HG03064 (cell line): ENCODE measurements around the gene TMEM54.

Source experiments
- ATAC-seq: cut with Tn5 transposase; IDR thresholded peaks from one replicate; pipeline ENCODE4 v1.9.1; 2021; ENCODE audit warnings: low read depth; ENCODE audit not compliant: unreplicated experiment

TMEM54 gene, protein sequence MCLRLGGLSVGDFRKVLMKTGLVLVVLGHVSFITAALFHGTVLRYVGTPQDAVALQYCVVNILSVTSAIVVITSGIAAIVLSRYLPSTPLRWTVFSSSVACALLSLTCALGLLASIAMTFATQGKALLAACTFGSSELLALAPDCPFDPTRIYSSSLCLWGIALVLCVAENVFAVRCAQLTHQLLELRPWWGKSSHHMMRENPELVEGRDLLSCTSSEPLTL

DNA sequence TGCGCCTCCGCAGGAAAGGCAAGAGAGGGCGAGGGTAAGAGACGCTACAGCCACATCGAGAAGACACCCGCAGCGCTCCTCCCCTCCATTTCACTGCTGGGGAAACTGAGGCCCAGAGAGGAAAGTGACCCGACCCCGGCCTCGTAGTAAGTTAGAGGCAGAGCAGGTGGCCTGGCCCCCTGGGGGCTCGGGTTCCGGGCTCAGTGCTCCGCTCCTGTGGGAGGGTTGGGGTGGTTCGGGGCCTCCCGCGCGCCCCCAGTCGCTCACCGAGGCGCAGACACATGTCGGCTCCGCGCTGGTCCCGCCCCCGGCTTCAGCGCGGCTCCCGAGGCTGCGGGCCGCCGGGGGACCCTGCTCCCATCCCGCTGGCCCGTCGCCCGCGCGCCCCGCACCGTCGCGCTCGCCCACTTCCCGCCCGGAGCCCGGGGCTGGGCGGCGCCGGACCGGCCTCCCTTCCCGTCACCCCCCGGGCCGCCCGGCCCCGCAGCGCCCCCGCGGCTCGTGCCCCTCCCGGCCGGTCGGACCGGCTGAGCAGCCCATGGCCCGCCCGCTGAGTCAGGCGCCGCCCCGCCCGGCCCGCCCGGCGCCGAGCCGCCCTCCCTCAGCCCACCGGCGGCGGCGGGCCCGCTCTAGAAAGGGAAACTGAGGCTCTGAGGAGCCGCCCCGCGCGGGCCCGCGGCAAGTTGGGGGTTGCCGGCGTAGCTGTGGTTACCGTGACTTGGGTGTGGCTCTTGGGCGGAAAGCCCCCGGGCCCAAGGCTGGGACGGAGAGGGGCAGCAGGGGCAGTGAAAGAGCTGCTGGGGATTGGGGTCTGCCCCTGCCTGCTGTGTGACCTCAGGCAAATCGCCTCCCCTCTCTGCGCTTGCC, at the start of gene TMEM54:
Gene TMEM54, minus strand, starts transcription at position 434 of the 867 bp plus-strand sequence. Its CDS starts 151 bp downstream, at position 283.
- no peak for ATAC-seq

DNA sequence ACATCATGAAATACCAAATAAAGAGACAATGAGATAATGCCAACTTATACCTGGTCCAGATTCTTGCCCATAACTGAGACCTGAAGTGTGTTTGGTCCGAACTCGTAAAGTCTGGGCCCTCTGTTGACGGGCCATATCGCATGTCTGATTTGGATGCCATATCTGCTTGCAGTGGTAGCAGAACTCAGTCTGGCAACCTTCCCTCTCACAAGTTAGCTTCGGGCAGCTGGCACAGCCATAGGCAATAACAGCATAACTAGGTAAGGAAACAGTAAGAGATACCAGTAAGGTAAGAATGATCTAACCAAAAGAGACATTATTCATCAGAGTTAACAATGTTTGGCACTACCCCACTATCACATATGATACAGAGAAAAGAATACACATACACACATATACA, 48.3 kb upstream of the TMEM54 start:
- no peak for ATAC-seq

DNA sequence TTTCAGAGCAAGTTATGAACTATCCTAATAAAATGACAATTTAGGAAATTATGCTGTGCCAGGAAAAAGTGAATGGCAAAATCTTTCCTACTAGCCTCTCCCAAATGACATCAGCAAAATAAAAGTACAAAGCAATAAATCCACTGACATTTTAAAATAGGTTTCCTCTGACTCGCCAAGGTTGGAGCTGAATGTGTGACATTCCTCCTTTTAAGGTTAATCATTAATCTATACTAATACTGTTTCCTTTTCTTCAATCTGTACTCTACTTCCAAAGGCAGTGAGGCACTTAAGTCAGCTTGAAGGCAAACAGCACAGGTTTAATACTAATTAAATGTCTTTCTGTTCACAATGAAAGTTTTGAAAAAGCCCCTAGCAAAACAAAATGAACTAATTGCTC, 47.7 kb upstream of the TMEM54 start:
- ATAC-seq: no peak

DNA sequence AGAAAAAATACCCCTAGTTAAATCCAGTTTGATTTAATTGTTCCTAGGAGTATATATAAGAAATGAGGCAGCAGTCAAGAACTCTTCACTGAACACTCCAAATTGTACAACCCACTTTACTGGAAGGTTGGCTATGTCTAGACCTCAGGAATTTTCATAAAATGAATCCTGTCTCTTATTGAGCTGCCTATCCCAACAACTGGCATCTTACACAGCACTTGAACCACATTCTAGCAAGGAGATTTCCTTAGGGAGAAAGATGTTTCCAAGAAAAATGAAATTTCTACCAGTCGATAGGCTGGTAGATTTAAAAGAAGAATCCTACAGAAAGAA, 47.2 kb upstream of the TMEM54 start:
- ATAC-seq: no peak

DNA sequence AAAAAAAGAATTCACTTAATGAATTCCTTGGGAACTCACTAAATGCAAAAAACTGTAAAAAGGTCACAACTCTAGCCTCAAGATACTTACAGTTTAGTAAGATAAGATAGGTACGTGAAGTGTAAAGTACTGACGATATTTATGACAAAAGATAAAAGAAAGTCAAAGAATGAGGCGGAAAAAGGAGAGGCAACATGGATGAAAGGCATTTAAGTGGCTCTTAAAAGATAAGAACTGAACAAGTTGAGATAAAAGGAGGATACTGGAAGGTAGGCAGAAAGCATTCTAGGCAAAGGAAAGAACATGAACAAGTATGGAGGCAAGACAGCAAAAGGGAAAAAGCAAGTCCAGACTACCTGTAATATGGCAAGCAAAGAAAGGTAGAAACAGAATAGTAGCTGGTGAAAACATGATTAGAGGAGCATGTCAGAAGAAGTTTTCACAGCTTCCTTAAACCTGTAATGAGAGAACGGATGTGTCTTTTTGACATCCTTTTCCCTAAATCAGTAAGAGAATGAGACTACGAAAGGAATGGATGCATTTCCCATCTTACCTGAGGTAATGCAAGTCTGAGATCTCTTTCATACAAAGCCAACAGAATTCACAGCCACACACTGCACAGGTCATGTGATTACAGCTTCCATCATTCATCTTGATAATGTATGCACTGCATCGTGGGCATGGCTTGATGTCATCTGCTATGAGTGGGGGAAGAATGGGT, 46.6 kb upstream of the TMEM54 start:
- no peak for ATAC-seq

DNA sequence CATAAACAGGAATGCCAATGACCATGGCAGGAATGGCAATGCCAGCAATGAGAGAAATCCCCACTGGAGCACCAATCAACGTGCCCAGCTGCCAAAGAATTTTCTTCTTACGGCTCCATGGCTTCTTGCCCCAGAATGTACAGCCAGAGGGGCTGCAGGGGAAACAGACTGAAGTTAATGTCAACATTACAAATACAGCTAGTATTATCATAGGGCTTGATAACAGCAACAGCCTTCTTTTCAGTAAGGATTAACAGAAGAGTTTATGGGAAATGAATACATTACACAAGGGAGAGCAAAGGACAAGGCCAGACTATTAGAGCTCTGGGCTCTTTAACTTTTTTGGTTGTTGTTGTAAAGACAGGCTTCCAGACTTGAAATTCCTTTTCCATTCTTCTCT, 45.2 kb upstream of the TMEM54 start:
- ATAC-seq: no peak

DNA sequence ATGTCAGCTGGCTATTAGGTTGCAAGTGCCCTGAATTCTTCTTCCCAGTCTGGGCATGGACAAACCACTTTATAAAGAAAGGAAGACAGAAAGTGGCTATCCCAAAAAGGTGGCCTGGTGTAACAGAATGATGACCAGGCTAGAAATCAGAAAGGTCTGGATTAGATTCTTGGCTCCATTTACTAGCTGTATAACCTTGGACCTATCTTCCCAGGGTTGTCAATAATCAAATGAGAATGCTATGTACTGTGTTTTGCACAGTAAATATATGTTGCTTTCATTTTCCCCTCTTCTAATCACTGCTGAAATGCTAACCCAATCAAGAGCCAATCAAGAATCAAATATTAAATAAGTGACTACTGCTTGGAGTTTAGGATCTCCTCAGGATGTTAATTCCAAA, 43.0 kb upstream of the TMEM54 start:
- ATAC-seq: no peak

DNA sequence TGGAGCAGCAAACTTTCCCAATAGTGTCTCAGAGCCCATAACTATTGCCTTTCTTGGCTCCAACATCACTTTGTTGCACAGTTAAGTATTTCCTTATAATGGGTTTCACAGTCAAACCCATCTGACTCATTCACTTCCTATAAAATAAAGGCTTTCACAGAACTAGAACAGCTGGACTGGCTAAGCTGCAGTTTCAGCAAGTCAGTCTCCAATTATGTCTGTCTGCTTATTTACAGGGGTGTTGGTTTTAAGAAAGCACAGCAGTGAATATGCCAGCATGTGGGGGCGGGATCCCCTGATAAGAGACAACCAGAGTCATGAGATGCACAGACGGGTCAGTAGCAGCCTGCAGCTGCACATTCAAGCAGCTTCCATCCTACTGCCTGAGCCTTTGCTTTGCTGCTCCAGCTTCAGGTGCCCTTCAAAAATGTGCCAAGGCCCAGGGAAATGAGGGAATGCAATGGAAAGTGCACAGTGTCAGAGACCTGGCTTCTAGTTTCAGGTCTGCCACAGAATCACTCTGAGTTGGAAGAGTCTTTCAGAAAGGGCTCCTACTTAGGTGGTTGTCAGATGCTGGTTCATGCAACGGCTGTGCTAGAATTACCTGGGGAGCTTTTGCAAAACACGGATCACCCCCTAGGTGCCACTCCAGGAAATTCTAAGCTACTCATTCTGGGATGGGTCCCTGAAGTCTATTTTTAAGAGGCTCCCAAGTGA, 38.6 kb upstream of the TMEM54 start:
- no peak for ATAC-seq

DNA sequence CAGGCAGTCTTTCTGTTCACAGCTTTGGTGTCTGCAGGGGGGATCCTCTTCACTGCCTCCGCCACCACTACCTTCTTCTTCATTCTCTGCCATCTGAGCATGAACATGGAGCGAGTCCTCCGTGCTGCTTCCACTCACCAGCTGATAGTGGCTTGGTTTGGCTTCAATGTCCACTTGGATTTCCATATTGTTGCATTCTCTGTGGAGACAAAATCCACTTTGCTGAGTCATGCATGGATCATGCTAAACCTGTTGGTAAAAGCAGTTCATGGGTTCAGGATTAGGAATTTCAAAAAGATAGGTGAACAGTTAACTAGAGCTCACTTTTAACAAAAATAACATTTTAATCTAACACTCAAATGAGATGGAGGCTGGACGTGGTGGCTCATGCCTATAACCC, 35.9 kb upstream of the TMEM54 start:
- ATAC-seq: no peak

DNA sequence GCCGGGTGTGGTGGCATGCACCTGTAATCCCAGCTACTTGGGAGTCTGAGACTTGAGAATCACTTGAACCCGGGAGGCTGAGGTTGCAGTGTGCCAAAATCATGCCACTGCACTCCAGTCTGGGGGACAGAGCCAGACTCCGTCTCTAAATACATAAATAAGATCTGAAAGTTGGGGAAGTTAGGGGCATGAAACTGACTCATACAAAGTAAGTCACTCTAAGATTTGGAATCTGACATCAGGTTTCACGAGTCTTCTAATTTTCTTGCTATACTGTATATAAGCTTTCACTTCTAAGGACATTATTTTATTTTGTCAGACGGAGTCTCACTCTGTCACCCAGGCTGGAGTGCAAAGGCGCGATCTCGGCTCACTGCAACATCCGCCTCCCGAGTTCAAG, 33.3 kb upstream of the TMEM54 start:
- ATAC-seq: no peak

DNA sequence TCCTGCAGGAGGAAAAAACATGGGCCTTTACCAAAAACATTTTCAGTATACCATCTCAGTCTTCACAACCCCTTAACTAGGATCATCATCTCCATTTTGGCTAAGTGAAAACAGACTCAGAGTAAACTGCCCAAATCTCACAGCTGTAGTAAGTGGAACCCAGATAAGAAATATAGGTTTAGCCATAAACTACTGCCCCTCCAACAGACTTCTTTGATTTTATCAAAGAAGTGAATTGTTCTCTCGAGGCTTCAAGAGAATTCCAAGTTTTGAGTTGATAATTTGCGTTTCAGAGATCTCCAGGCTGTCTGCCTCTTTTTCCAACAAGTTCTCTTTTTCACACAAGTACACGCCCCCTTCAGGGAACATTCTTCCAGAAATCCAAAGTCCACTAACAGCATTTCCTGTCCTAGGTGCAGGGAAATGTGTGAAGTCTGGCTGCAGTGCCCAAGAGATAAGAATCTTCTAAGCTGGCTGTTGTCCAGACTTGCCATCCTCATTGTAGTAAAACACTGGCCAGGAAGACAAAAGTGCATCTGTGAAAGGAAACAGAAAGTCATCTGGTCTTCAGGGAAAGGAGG, 32.6 kb upstream of the TMEM54 start:
- no peak for ATAC-seq

DNA sequence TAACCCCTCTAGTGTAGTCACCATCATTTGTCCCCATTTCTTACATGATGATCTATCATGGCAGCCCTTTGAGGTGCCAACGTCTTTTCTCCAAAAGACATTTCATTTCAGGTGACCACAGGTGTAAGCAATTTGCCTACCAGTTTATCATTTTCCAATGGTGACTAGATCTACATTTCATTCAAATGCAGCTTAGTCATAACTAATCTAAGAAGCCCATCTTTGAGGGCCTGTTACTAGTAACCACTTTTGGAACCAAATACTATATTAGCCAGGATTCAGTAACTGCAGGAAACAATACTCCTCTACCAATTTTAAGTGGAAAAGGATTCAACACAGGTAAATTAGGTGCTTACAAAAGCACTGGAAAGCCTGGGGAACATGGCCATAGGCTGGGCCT, 30.6 kb upstream of the TMEM54 start:
- no peak for ATAC-seq

DNA sequence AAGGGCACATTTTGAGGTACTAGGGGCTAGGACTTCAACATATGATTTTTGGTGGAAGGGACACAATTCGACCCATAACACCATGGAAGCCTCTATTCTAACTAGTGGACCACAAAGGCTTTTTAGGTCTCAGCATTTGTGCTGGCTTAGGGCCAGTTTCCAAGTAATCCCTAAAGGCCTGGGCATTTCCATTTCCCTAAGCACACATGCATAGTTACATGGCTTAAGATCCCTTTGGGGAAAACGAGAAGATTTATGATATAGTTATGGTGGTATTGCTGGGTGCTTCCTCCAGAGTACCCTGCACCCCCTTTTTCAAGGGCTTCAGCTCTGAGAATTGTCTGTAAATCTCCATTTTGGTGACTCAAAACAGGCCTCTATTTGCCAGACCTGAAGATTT, 28.2 kb upstream of the TMEM54 start:
- no peak for ATAC-seq

DNA sequence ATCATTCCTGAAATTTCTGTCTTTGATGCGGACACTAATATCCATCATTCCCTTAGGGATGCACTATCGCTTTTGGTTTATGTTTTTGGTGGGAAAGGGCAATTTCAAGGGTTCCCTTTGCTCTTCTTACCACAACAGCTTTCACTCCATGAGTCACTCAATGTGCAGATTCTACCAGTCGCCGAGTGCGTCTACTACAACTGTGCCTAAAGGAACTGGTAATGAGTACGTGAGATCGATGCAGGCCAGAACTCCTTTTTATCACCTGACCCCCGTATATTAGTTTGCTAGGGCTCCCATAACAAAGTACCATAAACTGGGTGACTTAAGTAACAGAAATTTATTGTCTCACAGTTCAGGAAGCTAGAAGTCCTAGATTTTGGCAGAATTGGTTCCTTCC, 27.5 kb upstream of the TMEM54 start:
- ATAC-seq: no peak

DNA sequence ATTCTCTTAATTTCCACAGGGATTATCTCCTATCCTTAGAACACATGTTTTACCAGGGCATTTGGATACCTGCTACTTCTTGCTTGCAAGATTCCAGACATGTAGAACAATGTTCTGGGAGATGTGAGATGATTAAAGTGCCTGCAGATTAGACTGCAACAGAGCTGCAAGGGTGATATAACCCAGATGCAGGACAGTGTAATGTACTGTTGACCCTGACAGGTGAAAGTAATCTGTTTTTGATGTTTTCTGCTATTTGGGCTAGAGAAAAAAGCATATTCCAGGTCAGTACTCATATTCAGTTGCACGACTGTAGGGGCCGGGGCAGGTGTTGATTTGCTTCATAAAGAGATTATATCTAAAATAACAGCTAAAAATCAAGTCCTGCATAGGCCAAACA, 27.1 kb upstream of the TMEM54 start:
- ATAC-seq: no peak

DNA sequence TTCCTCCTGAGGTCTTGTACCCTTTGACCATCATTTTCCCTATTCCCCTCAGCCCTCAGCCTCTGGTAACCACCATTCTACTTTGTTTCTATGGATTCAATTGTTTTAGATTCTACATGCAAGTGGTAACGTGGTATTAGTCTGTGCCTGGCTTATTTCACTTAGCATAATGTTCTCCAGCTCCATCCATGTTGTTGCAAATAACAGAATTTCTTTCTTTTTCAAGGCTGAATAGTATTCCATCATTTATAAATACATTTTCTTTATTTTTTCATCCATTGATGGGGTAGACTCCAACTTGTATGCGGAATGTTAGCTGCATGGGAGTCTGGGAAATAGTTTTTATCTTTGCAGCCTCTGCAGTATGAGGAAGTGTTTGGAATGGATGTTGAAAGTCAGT, 26.3 kb upstream of the TMEM54 start:
- ATAC-seq: no peak

DNA sequence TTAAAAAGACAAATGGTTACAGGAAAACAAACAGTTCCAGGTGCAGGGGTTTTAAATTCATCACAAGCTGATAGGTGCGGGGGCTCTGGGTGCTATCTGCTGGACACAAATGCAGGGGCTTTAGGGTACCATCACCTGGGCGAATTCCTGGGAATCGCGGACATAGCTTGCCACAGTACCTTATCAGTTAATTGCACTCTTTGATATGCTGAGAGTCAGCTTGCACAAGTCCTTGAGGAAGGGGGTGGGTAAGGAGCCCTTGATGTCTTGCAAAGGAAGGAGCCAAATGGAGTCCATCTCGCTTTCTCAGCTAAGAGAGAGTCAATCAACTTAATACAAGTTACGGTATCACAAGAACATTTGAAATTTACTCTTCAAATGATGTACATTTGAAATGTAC, 25.4 kb upstream of the TMEM54 start:
- no peak for ATAC-seq

DNA sequence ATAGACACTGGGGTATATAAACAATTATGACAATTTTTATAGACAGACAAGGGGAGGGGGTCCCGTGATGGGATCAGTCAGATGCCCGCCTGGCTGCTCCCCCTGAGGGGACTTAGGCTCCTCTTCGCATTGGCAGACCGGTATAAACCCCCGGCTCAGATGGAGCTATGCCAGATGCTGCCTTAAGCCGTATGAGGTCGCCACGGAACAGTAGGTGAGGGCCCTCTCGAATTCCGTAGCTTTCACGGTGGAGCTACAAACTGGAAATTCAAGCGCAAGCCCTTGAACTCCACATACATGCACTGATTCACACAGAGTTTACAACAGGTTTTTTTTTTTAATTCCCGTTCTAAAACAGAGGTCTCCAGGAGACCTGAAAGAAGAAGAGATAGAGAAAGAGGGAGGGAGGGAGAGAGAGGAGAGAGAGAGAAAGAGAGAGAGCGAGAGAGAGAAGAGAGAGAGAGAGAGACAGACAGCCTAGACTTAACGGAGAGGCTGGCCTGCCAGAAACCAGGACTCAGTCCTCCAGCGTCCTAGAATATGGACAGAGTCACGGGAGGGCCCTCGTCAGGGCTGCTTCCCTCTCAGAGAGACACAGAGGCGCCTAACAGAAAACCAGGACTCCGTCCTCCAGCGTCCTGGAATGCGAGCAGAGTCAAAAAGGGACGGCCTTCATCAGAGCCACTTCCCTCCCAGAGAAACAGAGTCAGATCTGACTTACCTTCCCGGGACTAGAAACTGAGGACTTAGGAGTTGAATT, 24.4 kb upstream of the TMEM54 start:
- ATAC-seq: no peak

DNA sequence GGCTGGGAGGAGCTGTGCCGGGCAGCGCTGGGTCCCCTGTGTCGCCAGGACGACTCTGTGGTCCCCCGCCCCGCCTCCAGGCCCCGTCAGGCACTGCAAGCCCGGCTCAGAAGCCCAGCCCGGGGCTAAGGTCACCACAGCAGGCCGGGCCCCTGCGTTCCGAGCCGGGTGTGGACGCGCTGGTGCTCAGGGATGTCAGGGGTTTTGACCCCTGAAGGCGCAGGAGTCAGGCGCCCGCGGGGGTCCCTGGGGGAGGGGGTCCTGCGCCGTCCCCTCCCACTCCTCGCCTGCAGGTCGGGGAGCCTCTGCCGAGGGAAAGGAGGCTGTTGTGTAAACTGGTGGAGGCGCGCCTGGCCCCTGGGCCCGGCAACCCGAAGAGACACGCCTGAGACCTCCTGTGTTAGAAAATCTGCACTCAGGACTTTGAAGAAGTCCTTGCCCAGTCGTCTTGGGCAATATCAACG, 23.7 kb upstream of the TMEM54 start:
- ATAC-seq: no peak

DNA sequence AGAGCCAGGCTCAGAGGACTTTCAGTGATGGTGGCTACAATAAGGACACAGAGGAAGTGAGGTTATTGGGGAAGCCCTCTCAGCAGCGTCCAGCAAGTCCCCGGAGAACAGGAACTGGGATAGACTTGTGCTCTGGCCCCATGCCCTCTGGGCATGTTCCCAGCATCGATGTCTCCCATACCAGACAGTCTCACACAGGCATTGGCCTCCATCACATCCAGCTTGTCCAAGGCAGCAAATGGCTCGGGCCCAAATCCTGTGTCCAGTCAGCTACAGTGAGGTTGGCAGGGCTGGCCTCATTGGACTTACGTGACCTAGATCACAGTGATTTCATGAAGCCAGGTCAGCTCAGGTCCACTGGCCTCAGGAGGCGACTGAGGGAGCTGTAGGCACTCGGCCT, 19.6 kb upstream of the TMEM54 start:
- no peak for ATAC-seq
